Activated gamma-delta T cell treated with Interleukin-2 at 50 U/mL for 16 hours (primary cell): ENCODE results near the gene HSP90B1.

Experiments used
- DNase-seq: peaks from one replicate; pipeline ENCODE4 v3.0.0-alpha.2; 2020

HSP90B1 gene

GRCh38 chr12:103978384-103978982, 48.3 kb downstream of the HSP90B1 start:
- DNase-seq: no peak

DNA sequence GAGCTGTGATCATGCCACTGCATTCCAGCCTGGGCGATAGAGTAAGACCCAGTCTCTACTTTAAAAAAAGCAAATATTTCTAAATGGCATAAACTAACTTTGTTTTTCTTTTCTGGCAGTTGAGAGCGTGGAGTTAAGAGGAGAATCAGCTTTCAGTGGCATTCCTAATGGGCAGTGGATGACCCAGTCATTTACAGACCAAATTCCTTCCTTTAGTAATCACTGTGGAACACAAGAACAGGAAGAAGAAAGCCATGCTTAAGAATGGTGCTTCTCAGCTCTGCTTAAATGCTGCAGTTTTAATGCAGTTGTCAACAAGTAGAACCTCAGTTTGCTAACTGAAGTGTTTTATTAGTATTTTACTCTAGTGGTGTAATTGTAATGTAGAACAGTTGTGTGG, 56.6 kb downstream of the HSP90B1 start:
- no peak for DNase-seq

GRCh38 chr12:103994235-103994634, 64.0 kb downstream of the HSP90B1 start:
- DNase-seq: no peak

GRCh38 chr12:103996595-103996994, 66.4 kb downstream of the HSP90B1 start:
- no peak for DNase-seq

- DNase-seq: no peak
These were observed 67.2 kb downstream of the HSP90B1 start for GRCh38 chr12:103997286-103997900.
